Effector memory CD4-positive, alpha-beta T cell (primary cell): ENCODE measurements around the gene CACHD1.

Experiments used
- DNase-seq, 3 donors: peaks; one replicate each; pipeline ENCODE4 v3.0.0-alpha.2; 2020
- H3K27ac ChIP-seq: 2 replicates; pipeline ENCODE4 v1.7.0; 2013; ENCODE audit warnings: mild to moderate bottlenecking, low read length, moderate library complexity; ENCODE audit not compliant: insufficient read depth, poor library complexity, severe bottlenecking
- H3K27me3 ChIP-seq: replicated peaks from 2 replicates; pipeline ENCODE4 v1.7.0; 2013; ENCODE audit warnings: mild to moderate bottlenecking, low read length; ENCODE audit not compliant: insufficient read depth, control insufficient read depth, poor library complexity, severe bottlenecking
- H3K36me3 ChIP-seq: 2 replicates; pipeline ENCODE4 v1.7.0; 2013; ENCODE audit warnings: mild to moderate bottlenecking, low read length, moderate library complexity; ENCODE audit not compliant: control insufficient read depth, insufficient read depth
- H3K4me1 ChIP-seq: 2 replicates; pipeline ENCODE4 v1.7.0; 2013; ENCODE audit warnings: low read length, mild to moderate bottlenecking; ENCODE audit not compliant: control insufficient read depth, insufficient read depth, poor library complexity, severe bottlenecking
- H3K4me3 ChIP-seq: 2 replicates; pipeline ENCODE4 v1.7.0; 2013; ENCODE audit warnings: low read length, low read depth, mild to moderate bottlenecking; ENCODE audit not compliant: insufficient read depth, poor library complexity, severe bottlenecking
- H3K9me3 ChIP-seq: 2 replicates; pipeline ENCODE4 v1.7.0; 2013; ENCODE audit warnings: mild to moderate bottlenecking, low read length, moderate library complexity; ENCODE audit not compliant: control insufficient read depth

Gene CACHD1

GRCh38 chr1:64437453-64437852, 32.5 kb upstream of the CACHD1 start:
- Histone ChIP-seq H3K36me3 (no peaks in the 10 kb centered on the region), H3K27ac (no peak overlapping the region), H3K4me3 (no peak overlapping the region), H3K4me1 (no peaks in the 10 kb centered on the region), H3K27me3 (no peaks in the 10 kb centered on the region), H3K9me3 (no peaks in the 10 kb centered on the region)
- no peak for DNase-seq

- no peak for DNase-seq
- Histone ChIP-seq H3K9me3 (no peaks in the 10 kb centered on the region), H3K27ac (no peak overlapping the region), H3K4me1 (no peaks in the 10 kb centered on the region), H3K36me3 (no peaks in the 10 kb centered on the region), H3K4me3 (no peak overlapping the region), H3K27me3 (no peaks in the 10 kb centered on the region)
These were observed 29.6 kb upstream of the CACHD1 start for GRCh38 chr1:64440183-64440826.

- no peak for DNase-seq
- Histone ChIP-seq H3K36me3 (no peaks in the 10 kb centered on the region), H3K4me1 (no peaks in the 10 kb centered on the region), H3K9me3 (no peaks in the 10 kb centered on the region), H3K27me3 (no peaks in the 10 kb centered on the region), H3K4me3 (no peak overlapping the region), H3K27ac (no peak overlapping the region)
These were observed 18.5 kb upstream of the CACHD1 start for GRCh38 chr1:64451440-64451839.

- no peaks in the 10 kb centered on the region for H3K27me3 ChIP-seq
- H3K27ac ChIP-seq = no peak overlapping the region
- no peak for DNase-seq
- no peak overlapping the region for H3K4me3 ChIP-seq
- no peaks in the 10 kb centered on the region for H3K9me3 ChIP-seq
- H3K36me3 ChIP-seq = no peaks in the 10 kb centered on the region
- no peaks in the 10 kb centered on the region for H3K4me1 ChIP-seq
These were observed 16.2 kb upstream of the CACHD1 start for GRCh38 chr1:64453688-64454087.

- no peak overlapping the region for H3K27ac ChIP-seq
- H3K27me3 ChIP-seq = no peaks in the 10 kb centered on the region
- H3K4me3 ChIP-seq = no peak overlapping the region
- H3K36me3 ChIP-seq = no peaks in the 10 kb centered on the region
- no peaks in the 10 kb centered on the region for H3K4me1 ChIP-seq
- no peak for DNase-seq
- H3K9me3 ChIP-seq = no peaks in the 10 kb centered on the region
These were observed 11.0 kb upstream of the CACHD1 start for GRCh38 chr1:64458915-64459314.

- H3K36me3 ChIP-seq = no peaks in the 10 kb centered on the region
- no peak overlapping the region for H3K4me3 ChIP-seq
- no peaks in the 10 kb centered on the region for H3K27me3 ChIP-seq
- H3K4me1 ChIP-seq = no peaks in the 10 kb centered on the region
- DNase-seq = no peak
- H3K9me3 ChIP-seq = no peaks in the 10 kb centered on the region
- H3K27ac ChIP-seq = no peak overlapping the region
These were observed 10.2 kb upstream of the CACHD1 start for GRCh38 chr1:64459743-64460142.

GRCh38 chr1:64466033-64466432, 3.9 kb upstream of the CACHD1 start:
- no peak overlapping the region for H3K4me3 ChIP-seq

GRCh38 chr1:64469116-64469976, 583 bp upstream of the CACHD1 start:
- peaks cover 11% of the 10 kb centered on the region for H3K4me1 ChIP-seq
- peak overlapping the region; percentile 46 for H3K4me3 ChIP-seq
- no peaks in the 10 kb centered on the region for H3K9me3 ChIP-seq
- H3K36me3 ChIP-seq = no peaks in the 10 kb centered on the region
- DNase-seq = no peak
- peaks cover 16% of the 10 kb centered on the region for H3K27me3 ChIP-seq
- no peak overlapping the region for H3K27ac ChIP-seq

More at GRCh38 chr1:64466033-64466432, 3.9 kb upstream of the CACHD1 start:
- no peak overlapping the region for H3K27ac ChIP-seq
- DNase-seq = no peak
- peaks cover 6% of the 10 kb centered on the region for H3K4me1 ChIP-seq
- H3K27me3 ChIP-seq = peaks cover 11% of the 10 kb centered on the region
- no peaks in the 10 kb centered on the region for H3K9me3 ChIP-seq
- no peaks in the 10 kb centered on the region for H3K36me3 ChIP-seq

GRCh38 chr1:64470665-64471217, 812 bp downstream of the CACHD1 start:
- H3K4me3 ChIP-seq = peak overlapping the region; percentile 19
- no peaks in the 10 kb centered on the region for H3K9me3 ChIP-seq
- peaks cover 11% of the 10 kb centered on the region for H3K4me1 ChIP-seq
- peaks cover 16% of the 10 kb centered on the region for H3K27me3 ChIP-seq
- DNase-seq = no peak
- no peak overlapping the region for H3K27ac ChIP-seq
- H3K36me3 ChIP-seq = no peaks in the 10 kb centered on the region
